Measurements from ENCODE around the gene ERCC5.
A peak's percentile ranks its signal among the peaks of the same experiment; 100 is the strongest.

The ERCC5 gene

GRCh38 chr13:102845630-102846260 is at the start of gene ERCC5:
Gene ERCC5 (plus strand): TSS chr13:102846032. CDS start chr13:102846267, 235 bp downstream.
- DNase-seq, result no peak

- DNase-seq, result peak; percentile 47
Measured at GRCh38 chr13:102798581-102799425, 47.0 kb upstream of the ERCC5 start, which contains the start of the genes BIVM and POGLUT2. Gene BIVM (plus strand): TSS chr13:102799119. CDS start chr13:102807268, 8,149 bp downstream. Gene POGLUT2 (minus strand): TSS chr13:102798976. CDS start chr13:102798670, 306 bp downstream.

- DNase-seq, result no peak
Measured at GRCh38 chr13:102799426-102800144, 46.2 kb upstream of the ERCC5 start.

- no peak for DNase-seq
Measured at GRCh38 chr13:102800145-102801041, 45.4 kb upstream of the ERCC5 start.

GRCh38 chr13:102805680-102806079 is 40.2 kb upstream of the ERCC5 start:
- DNase-seq, result no peak

GRCh38 chr13:102807699-102808098 is 38.1 kb upstream of the ERCC5 start:
- no peak for DNase-seq

- no peak for DNase-seq
Measured at GRCh38 chr13:102812611-102813287, 33.1 kb upstream of the ERCC5 start.

GRCh38 chr13:102814025-102814607 is 31.7 kb upstream of the ERCC5 start:
- DNase-seq, result no peak

- DNase-seq, result no peak
Measured at GRCh38 chr13:102814793-102815192, 31.0 kb upstream of the ERCC5 start.

- DNase-seq, result no peak
Measured at GRCh38 chr13:102815788-102816187, 30.0 kb upstream of the ERCC5 start.

GRCh38 chr13:102816708-102817107 is 29.1 kb upstream of the ERCC5 start:
- no peak for DNase-seq

- DNase-seq, result no peak
Measured at GRCh38 chr13:102817241-102817640, 28.6 kb upstream of the ERCC5 start.

- DNase-seq, result no peak
Measured at GRCh38 chr13:102817907-102818306, 27.9 kb upstream of the ERCC5 start.

- no peak for DNase-seq
Measured at GRCh38 chr13:102825400-102825799, 20.4 kb upstream of the ERCC5 start.

GRCh38 chr13:102825921-102826706 is 19.7 kb upstream of the ERCC5 start:
- DNase-seq, result no peak

- DNase-seq, result no peak
Measured at GRCh38 chr13:102830646-102831045, 15.2 kb upstream of the ERCC5 start.

GRCh38 chr13:102836471-102836870 is 9.4 kb upstream of the ERCC5 start:
- DNase-seq, result no peak

- no peak for DNase-seq
Measured at GRCh38 chr13:102838273-102838672, 7.6 kb upstream of the ERCC5 start.

GRCh38 chr13:102838982-102839381 is 6.8 kb upstream of the ERCC5 start:
- no peak for DNase-seq

GRCh38 chr13:102839462-102839861 is 6.4 kb upstream of the ERCC5 start:
- DNase-seq, result no peak

- no peak for DNase-seq
Measured at GRCh38 chr13:102845289-102845629, 573 bp upstream of the ERCC5 start.
